K562 (cell line): ENCODE data around the gene GAMT. TPM values are rescaled to one million over a fixed set of nuclear protein-coding genes. Genes with fewer than 3 reads are reported as not detected.

Experiments
- ATAC-seq: fragments of 200-7000 bp; cut with Tn5 transposase; 3 replicates; pipeline ENCODE4 v1.9.1; 2020; ENCODE audit warnings: moderate library complexity
- BruUV-seq: library from RNA; stranded (reverse); fragments of 400-500 nt; replicated peaks from 2 replicates; lab custom pipeline; 2021; lab: Mats Ljungman, UMichigan
- CTCF ChIA-PET: fragments of 300-600 bp; formaldehyde crosslinking; extraction: SDS; loops from one replicate; lab custom pipeline; 2021; ENCODE audit warnings: low intra/inter-chr PET ratio; lab: Yijun Ruan, JAX
- POLR2A ChIA-PET: fragments of 300-600, 350-650 bp; sonication (Branson Sonifier 250); formaldehyde crosslinking; extraction: SDS; loops from one replicate; lab custom pipeline; 2021; ENCODE audit warnings: antibody characterized with exemption, inconsistent platforms; lab: Yijun Ruan, JAX
- DNase-seq, 4 experiments: peaks; one replicate each; pipeline versions ENCODE4 v3.0.0 to v3.0.0-alpha.2; 2011 to 2018; ENCODE audit warnings: low spot score in 3 of 4, mixed read lengths in 3 of 4; ENCODE audit errors: extremely low read depth in 1 of 4
- FAIRE-seq: peaks from 2 replicates; lab custom pipeline; 2011; peaks lifted over from hg19 to GRCh38; lab: Jason Lieb, UNC
- H2AFZ ChIP-seq: 2 replicates; pipeline ENCODE4 v1.6.0; 2011; ENCODE audit warnings: low read depth, low read length, control low read depth, inconsistent platforms
- H3K27ac ChIP-seq: fragments of 200-600 bp; 3 replicates; pipeline ENCODE4 v1.8.0; 2011; ENCODE audit warnings: low read depth, mild to moderate bottlenecking, control low read depth, inconsistent platforms, low read length, moderate library complexity, mixed read lengths; ENCODE audit errors: extremely low read depth
- H3K27me3 ChIP-seq, 2 experiments: fragments of 300-600 bp in 1 of 2; 2 replicates in 1 of 2; 3 replicates in 1 of 2; pipeline versions ENCODE4 v1.6.0 to v1.8.0; 2011; ENCODE audit warnings: inconsistent platforms in 2 of 2, low read length in 2 of 2, mild to moderate bottlenecking in 1 of 2, mixed read lengths in 1 of 2, moderate library complexity in 1 of 2; ENCODE audit not compliant: control insufficient read depth in 2 of 2, insufficient read depth in 2 of 2
- H3K36me3 ChIP-seq: fragments of 300-600 bp; 3 replicates; pipeline ENCODE4 v1.8.0; 2011; ENCODE audit warnings: mild to moderate bottlenecking, low read length, inconsistent platforms; ENCODE audit not compliant: control insufficient read depth, insufficient read depth
- H3K4me1 ChIP-seq, 2 experiments: fragments of 200-600 bp in 1 of 2; replicated peaks in 1 of 2; 2 replicates in 1 of 2; 3 replicates in 1 of 2; pipeline versions ENCODE4 v1.5.1 to v1.8.0; 2011; ENCODE audit warnings: inconsistent platforms in 2 of 2, low read length in 2 of 2, mild to moderate bottlenecking in 1 of 2, mixed read lengths in 1 of 2, moderate library complexity in 1 of 2; ENCODE audit not compliant: control insufficient read depth in 2 of 2, insufficient read depth in 2 of 2
- H3K4me2 ChIP-seq: 2 replicates; pipeline ENCODE4 v1.6.1; 2011; ENCODE audit warnings: low read length, control low read depth, inconsistent platforms, mixed read lengths; ENCODE audit not compliant: insufficient read depth
- H3K4me3 ChIP-seq: fragments of 200-600 bp; sonication (generic), shearing (Covaris generic); 2 replicates; pipeline ENCODE4 v1.5.1; 2016; ENCODE audit warnings: control low read depth, inconsistent platforms
- H3K79me2 ChIP-seq: fragments of 200-600 bp; 3 replicates; pipeline ENCODE4 v1.8.0; 2011; ENCODE audit warnings: low read length, inconsistent platforms; ENCODE audit not compliant: control insufficient read depth, insufficient read depth
- H3K9ac ChIP-seq, 2 experiments: 2 replicates each; pipeline versions ENCODE4 v1.6.0 to v1.6.1; 2011; ENCODE audit warnings: low read depth in 2 of 2, low read length in 2 of 2, control low read depth in 1 of 2, inconsistent platforms in 1 of 2, mild to moderate bottlenecking in 1 of 2, mixed read lengths in 1 of 2; ENCODE audit not compliant: insufficient read depth in 1 of 2
- H3K9me1 ChIP-seq: one replicate; pipeline ENCODE4 v1.6.0; 2011; ENCODE audit warnings: inconsistent platforms, mild to moderate bottlenecking, low read length, moderate library complexity; ENCODE audit not compliant: control insufficient read depth, insufficient read depth
- H3K9me3 ChIP-seq: replicated peaks from 2 replicates; pipeline ENCODE4 v1.5.1; 2011; ENCODE audit warnings: low read depth, low read length, inconsistent platforms; ENCODE audit not compliant: control insufficient read depth, insufficient read depth
- H4K20me1 ChIP-seq: replicated peaks from 2 replicates; pipeline ENCODE4 v1.6.1; 2011; ENCODE audit warnings: low read length, inconsistent platforms, mixed read lengths; ENCODE audit not compliant: control insufficient read depth, insufficient read depth
- CAMTA2 ChIP-seq: fragments of 250-450 bp; sonication (Bioruptor Pico); conservative IDR thresholded peaks from 2 replicates; pipeline ENCODE4 v1.5.1; 2022
- CBX1 ChIP-seq: sonication (generic); IDR thresholded peaks from 2 replicates; pipeline ENCODE4 v1.6.1; 2016; ENCODE audit warnings: antibody characterized with exemption, low read depth, mild to moderate bottlenecking
- CC2D1A ChIP-seq: fragments of 450-650 bp; IDR thresholded peaks from 2 replicates; pipeline ENCODE4 v1.6.1; 2017; ENCODE audit warnings: mild to moderate bottlenecking
- CREB1 ChIP-seq, 2 experiments: sonication (generic) in 1 of 2; formaldehyde crosslinking in 1 of 2; IDR thresholded peaks; 2 replicates each; pipeline versions ENCODE4 v1.6.1 to v1.8.0; 2012 to 2022; ENCODE audit warnings: inconsistent platforms in 1 of 2, mild to moderate bottlenecking in 1 of 2, missing genetic modification reagents in 1 of 2, moderate library complexity in 1 of 2
- DDX20 ChIP-seq: fragments of 450-650 bp; IDR thresholded peaks from 2 replicates; pipeline ENCODE4 v1.6.1; 2016; ENCODE audit warnings: missing genetic modification characterization, low read depth, mild to moderate bottlenecking, missing compliant biosample characterization, moderate library complexity
- E4F1 ChIP-seq: fragments of 250-450 bp; sonication (Bioruptor Pico); IDR thresholded peaks from 2 replicates; pipeline ENCODE4 v1.5.0; 2021; ENCODE audit warnings: mild to moderate bottlenecking, borderline replicate concordance
- FOSL1 ChIP-seq: fragments of 200-800 bp; sonication (Bioruptor generic); conservative IDR thresholded peaks from 2 replicates; pipeline ENCODE4 v1.6.1; 2016; ENCODE audit warnings: missing genetic modification characterization, missing compliant biosample characterization
- ILK ChIP-seq: fragments of 450-650 bp; IDR thresholded peaks from 2 replicates; pipeline ENCODE4 v1.6.1; 2016; ENCODE audit warnings: missing genetic modification characterization, low read depth, mild to moderate bottlenecking, missing compliant biosample characterization, moderate library complexity, borderline replicate concordance
- NR2F6 ChIP-seq: fragments of 450-650 bp; formaldehyde crosslinking; IDR thresholded peaks from 2 replicates; pipeline ENCODE4 v1.4.0; 2020; ENCODE audit warnings: mild to moderate bottlenecking
- PHB ChIP-seq: fragments of 250-450 bp; sonication (Bioruptor Pico); IDR thresholded peaks from 2 replicates; pipeline ENCODE4 v1.5.0; 2021
- RBM22 ChIP-seq: fragments of 200-400 bp; formaldehyde crosslinking; IDR thresholded peaks from 2 replicates; pipeline ENCODE4 v1.6.1; 2018; ENCODE audit warnings: low read length, low read depth; ENCODE audit not compliant: poor library complexity, severe bottlenecking
- SRSF1 ChIP-seq: fragments of 200-400 bp; formaldehyde crosslinking; IDR thresholded peaks from 2 replicates; pipeline ENCODE4 v1.6.1; 2017; ENCODE audit warnings: mild to moderate bottlenecking, low read depth, low read length, moderate library complexity
- THRA ChIP-seq: fragments of 450-650 bp; IDR thresholded peaks from 2 replicates; pipeline ENCODE4 v1.6.1; 2017; ENCODE audit warnings: mild to moderate bottlenecking, moderate library complexity
- ZFP1 ChIP-seq: fragments of 450-650 bp; formaldehyde crosslinking; IDR thresholded peaks from 2 replicates; pipeline ENCODE4 v1.4.0; 2020; ENCODE audit warnings: mild to moderate bottlenecking, mixed read lengths
- ZNF23 ChIP-seq: fragments of 250-450 bp; sonication (Bioruptor Pico); IDR thresholded peaks from 2 replicates; pipeline ENCODE4 v1.4.0; 2020; ENCODE audit warnings: mild to moderate bottlenecking
- ZNF277 ChIP-seq: fragments of 250-450 bp; sonication (Bioruptor Pico); IDR thresholded peaks from 2 replicates; pipeline ENCODE4 v1.8.0; 2022; ENCODE audit warnings: inconsistent platforms, mild to moderate bottlenecking, moderate library complexity, borderline replicate concordance
- ZNF699 ChIP-seq: fragments of 250-450 bp; sonication (Bioruptor Pico); IDR thresholded peaks from 2 replicates; pipeline ENCODE4 v1.8.0; 2021; ENCODE audit warnings: mild to moderate bottlenecking, moderate library complexity; ENCODE audit not compliant: insufficient replicate concordance
- ZNF76 ChIP-seq: fragments of 250-450 bp; sonication (Bioruptor Pico); IDR thresholded peaks from 2 replicates; pipeline ENCODE4 v1.4.0; 2020; ENCODE audit warnings: mild to moderate bottlenecking, moderate library complexity, borderline replicate concordance
- WGBS: fragments of 100-300 bp; shearing (Covaris generic); methylation state at CpG from one replicate; pipeline ENCODE4 v1.1.6; 2016; ENCODE audit warnings: low coverage, mixed read lengths; ENCODE audit not compliant: insufficient coverage; ENCODE audit errors: missing lambda C conversion rate; 5-methylcytosine and 5-hydroxymethylcytosine counted together
- in situ Hi-C: fragments of 300-500 bp; cut with MboI; formaldehyde crosslinking; loops from 4 replicates; pipeline ENCODE4 v1.15.0; 2018; ENCODE audit warnings: inconsistent platforms, mixed read lengths
- intact Hi-C: fragments of 100-400 bp; cut with micrococcal nuclease; formaldehyde crosslinking; loops from 2 replicates; pipeline ENCODE4 v1.14.2; 2022
- polyA plus RNA-seq, 8 experiments: library from polyadenylated mRNA; depleted of rRNA in 4 of 8; stranded (reverse) in 5 of 8; unstranded in 3 of 8; fragments of >200 nt; fragmentation: Nextera tagmentation in 2 of 8; fragmentation: Illumina TruSeq in 1 of 8; extraction: Ambion mirVana in 2 of 8; extraction: Trizol in 1 of 8; gene quantifications; 2 replicates each; pipeline versions ENCODE4 v1.2.1 to v1.2.3, GENCODE V29; 2011 to 2014; ENCODE audit warnings: inconsistent platforms in 1 of 8, missing spikeins in 1 of 8
- total RNA-seq, 7 experiments: library from RNA; depleted of rRNA in 6 of 7; stranded (reverse); fragments of >200 nt in 6 of 7; fragmentation: Illumina TruSeq in 2 of 7; extraction: Trizol in 2 of 7; gene quantifications; 2 replicates each; pipeline versions ENCODE4 v1.2.1 to v1.2.3, GENCODE V29; 2011 to 2021; ENCODE audit warnings: low replicate concordance in 1 of 7

The GAMT gene
- total and polyA plus RNA-seq, 9 of the 15 experiments (the other 6 are each of a cell fraction or from before 2014, with no cell fraction given) = 1.3 to 35.3 (median 27.2) TPM

- POLR2A ChIA-PET = interaction anchor here (0.6 to 3.0 kb wide), 4 partner anchors 10 to 1805 kb away, joined by 3 to 10 read pairs (median 4); partner anchors contain the start of genes CIRBP, NDUFS7 and S1PR4
- Histone ChIP-seq H3K27ac (no peak overlapping the region), H3K4me3 (no peak overlapping the region), H3K27me3 (no peaks in the 10 kb centered on the region), H3K79me2 (no peaks in the 10 kb centered on the region), H2AFZ (no peak overlapping the region), H3K36me3 (peaks cover 71% of the 10 kb centered on the region), H3K9ac (peak overlapping the region in 1 of 2 experiments; percentile 74; a peak in 1 of 4 replicates), H3K4me1 (peaks cover 0 to 50% of the 10 kb centered on the region in 2 experiments; a peak in 2 of 5 replicates), H3K4me2 (no peak overlapping the region), H4K20me1 (no peaks in the 10 kb centered on the region), H3K9me3 (no peaks in the 10 kb centered on the region), H3K9me1 (no peaks in the 10 kb centered on the region)
- CTCF ChIA-PET = no interaction called here
- TF ChIP-seq CBX1 (no peak), FOSL1 (tag) (no peak), ZFP1 (CRISPR knock-in tag) (no peak), DDX20 (tag) (no peak), ZNF699 (CRISPR knock-in tag) (no peak), SRSF1 (no peak), RBM22 (no peak), ILK (tag) (no peak), PHB (no peak), ZNF23 (CRISPR knock-in tag) (no peak), ZNF277 (no peak), E4F1 (CRISPR knock-in tag) (no peak), NR2F6 (CRISPR knock-in tag) (no peak), CREB1 (IDR thresholded peaks at IDR 0.05) (no peak), CREB1 (CRISPR knock-in tag; IDR thresholded peaks at IDR 0.05) (no peak), THRA (no peak), CC2D1A (no peak), ZNF76 (no peak), CAMTA2 (CRISPR knock-in tag) (no peak)
- BruUV-seq = no TSS peak
- FAIRE-seq = no peak
- DNase-seq = no peak
- 95% methylated on average over 16 of the region's 22 CpGs for WGBS
- in situ Hi-C loops = no loop called here
- no peak for ATAC-seq
- intact Hi-C loops = loop anchor here (2.0 kb wide), 1 partner anchor 57 kb away; no protein-coding TSS in a partner anchor
Observed at GRCh38 chr19:1373534-1374249, 27.6 kb downstream of the GAMT start.
